Motor neuron (in vitro differentiated cells): ENCODE measurements around the gene PUM2. TPM values are rescaled to one million over a fixed set of nuclear protein-coding genes. Genes with fewer than 3 reads are reported as not detected.
"Not testable (repeated sequence)": the region's sequence is repeated elsewhere in the genome, so short reads cannot be mapped to it uniquely, and the experiment has no call there.

ENCODE experiments used
- ATAC-seq, 8 experiments: fragments of 200-7000 bp; cut with Tn5 transposase; replicated peaks in 6 of 8; 2 replicates each; pipeline ENCODE4 v1.8.0; 2021; ENCODE audit warnings: mild to moderate bottlenecking in 8 of 8, moderate library complexity in 8 of 8
- H3K27ac ChIP-seq, 2 donors: fragments of 250-450 bp; sonication (Bioruptor Pico); 2 replicates each; pipeline ENCODE4 v1.9.0; 2021; ENCODE audit warnings: antibody characterized with exemption in 2 of 2, mild to moderate bottlenecking in 2 of 2, moderate library complexity in 1 of 2
- H3K4me1 ChIP-seq, 2 donors: fragments of 250-450 bp; sonication (Bioruptor Pico); replicated peaks in 1 of 2; 2 replicates each; pipeline ENCODE4 v1.6.1; 2021; ENCODE audit warnings: antibody characterized with exemption in 2 of 2, mild to moderate bottlenecking in 2 of 2, moderate library complexity in 1 of 2
- H3K4me3 ChIP-seq, 5 donors: fragments of 250-450 bp; sonication (Bioruptor Pico); 2 replicates each; pipeline ENCODE4 v1.9.0; 2021; ENCODE audit warnings: antibody characterized with exemption in 5 of 5, mild to moderate bottlenecking in 5 of 5, moderate library complexity in 4 of 5
- WGBS, 10 experiments: fragments of 450-650 bp; shearing (Covaris generic); methylation state at CpG; one replicate each; pipeline ENCODE4 v1.0.0; 2022; 5-methylcytosine and 5-hydroxymethylcytosine counted together
- in situ Hi-C, 9 experiments: fragments of 400-800 bp; cut with MboI; loops; one replicate each; pipeline ENCODE4 v1.15.0; 2021; ENCODE audit warnings: low sequenced_read_pairs in 9 of 9, low pct_unique_long_range_greater_than_20kb in 2 of 9; ENCODE audit not compliant: unreplicated experiment in 9 of 9
- total RNA-seq, 8 experiments: library from RNA; unstranded; fragments of 300-600 nt; gene quantifications; 2 replicates each; pipeline versions ENCODE4 v1.2.3 to v1.2.4, GENCODE V29; 2022

Gene PUM2
- total RNA-seq, 8 experiments from 2014 or later = 26.0 to 79.4 (median 52.7) TPM

DNA sequence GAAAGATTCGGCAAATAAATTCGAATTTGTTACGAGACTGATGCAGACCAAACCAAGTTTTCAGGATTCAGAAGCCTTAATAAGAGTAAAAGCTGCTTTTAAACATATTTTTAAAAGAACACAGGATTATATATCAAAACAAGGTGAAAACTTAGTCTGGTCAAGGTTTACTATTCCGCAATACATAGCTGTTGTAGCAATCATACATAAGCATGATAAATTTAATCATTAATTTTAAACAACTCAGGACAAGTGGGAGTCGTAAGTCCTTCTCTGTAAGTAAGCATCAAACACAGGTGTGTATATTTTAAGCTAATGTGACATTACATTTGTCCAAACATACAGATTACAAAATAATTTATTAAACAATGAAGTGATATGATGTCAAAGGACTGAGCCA is 57.7 kb downstream of the PUM2 start:
- H3K27ac ChIP-seq = no peak overlapping the region
- no peaks in the 10 kb centered on the region for H3K4me1 ChIP-seq
- H3K4me3 ChIP-seq = no peak overlapping the region
- no peak for ATAC-seq
- WGBS, 10 experiments = 92 to 100% (median 95%) methylated on average over 2 to 5 of the region's 5 CpGs
- in situ Hi-C loops = no loop called here

DNA sequence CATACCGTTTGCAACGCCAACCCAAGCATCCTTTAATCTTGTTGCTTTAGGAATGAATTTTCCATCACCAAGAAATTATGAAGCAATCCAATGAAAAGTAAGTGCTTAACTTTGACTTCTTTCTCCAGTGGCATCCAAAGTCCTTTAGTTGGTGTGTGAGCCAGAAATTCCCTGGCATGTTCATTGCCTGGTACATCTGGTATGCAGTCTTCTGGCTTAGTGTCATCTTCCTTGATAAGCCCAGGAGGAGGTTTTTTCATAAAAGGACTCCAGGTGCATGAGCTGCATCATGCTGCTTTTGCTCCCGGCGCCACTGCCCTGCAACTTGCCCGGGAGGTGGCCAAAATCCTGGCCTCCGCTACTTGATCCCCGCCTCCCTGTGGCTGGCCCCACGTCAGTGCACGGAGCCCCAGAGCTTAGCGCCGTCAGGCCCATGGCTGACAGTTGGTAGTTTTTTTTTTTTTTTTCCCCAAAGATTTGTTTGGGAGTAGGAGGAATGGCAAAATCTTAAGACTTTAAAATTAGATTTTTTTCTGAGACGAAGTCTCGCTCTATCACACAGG is 58.7 kb downstream of the PUM2 start:
- WGBS, 10 experiments = 85 to 100% (median 100%) methylated on average over 1 to 10 of the region's 13 CpGs
- Histone ChIP-seq H3K4me3 (no peak overlapping the region), H3K27ac (no peak overlapping the region), H3K4me1 (no peaks in the 10 kb centered on the region)
- in situ Hi-C loops = no loop called here
- ATAC-seq = no peak

DNA sequence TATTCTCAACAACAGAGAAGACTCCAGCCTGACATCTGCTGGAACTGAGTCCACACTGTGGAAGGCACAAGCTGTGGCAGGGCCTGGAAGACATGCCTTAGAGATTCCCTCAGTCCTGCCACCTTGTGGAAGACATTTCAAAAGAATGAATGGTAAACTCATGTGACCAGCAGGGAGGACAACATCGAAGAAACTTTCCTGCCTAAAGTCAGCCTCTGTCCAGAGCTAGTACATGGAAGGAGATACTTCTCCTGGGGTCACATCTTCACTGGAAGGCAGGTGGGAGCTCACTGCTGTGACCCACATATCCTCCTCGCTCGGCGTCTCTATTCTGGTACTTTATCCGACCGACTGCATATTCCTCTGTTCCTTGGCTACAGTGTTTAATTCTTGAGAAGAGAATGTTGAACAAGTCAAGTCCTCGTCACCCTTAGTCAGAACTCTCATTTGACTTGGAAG is 59.5 kb downstream of the PUM2 start:
- Histone ChIP-seq H3K4me3 (no peak overlapping the region), H3K4me1 (no peaks in the 10 kb centered on the region), H3K27ac (no peak overlapping the region)
- 50 to 100% (median 80%) methylated on average over 2 to 7 of the region's 7 CpGs; no CpG with 5 or more reads in 1 of the 10 experiments for WGBS, 10 experiments
- in situ Hi-C loops = no loop called here
- peak; percentile 71 to 99 (median 88) for ATAC-seq

GRCh38 chr2:20288642-20289340 is 61.9 kb downstream of the PUM2 start:
- peak in 3 of 8 experiments; percentile 80 to 89 (median 81) for ATAC-seq
- 36 to 100% (median 90%) methylated on average over 1 to 7 of the region's 7 CpGs for WGBS, 10 experiments
- Histone ChIP-seq H3K4me3 (no peak overlapping the region), H3K27ac (no peak overlapping the region), H3K4me1 (no peaks in the 10 kb centered on the region)
- in situ Hi-C loops = no loop called here

GRCh38 chr2:20282916-20283592 is 67.6 kb downstream of the PUM2 start:
- WGBS, 10 experiments = 67 to 100% (median 94%) methylated on average over 1 to 3 of the region's 3 CpGs; no CpG with 5 or more reads in 1 of the 10 experiments
- in situ Hi-C loops = no loop called here
- Histone ChIP-seq H3K4me1 (no peaks in the 10 kb centered on the region), H3K27ac (no peak overlapping the region), H3K4me3 (no peak overlapping the region)
- ATAC-seq = peak in 3 of 8 experiments; percentile 33 to 82 (median 56)

- Histone ChIP-seq H3K27ac (no peak overlapping the region), H3K4me3 (no peak overlapping the region), H3K4me1 (no peaks in the 10 kb centered on the region)
- in situ Hi-C loops = no loop called here
- WGBS, 10 experiments = 15 to 100% (median 90%) methylated on average over 1 to 2 of the region's 2 CpGs; no CpG with 5 or more reads in 1 of the 10 experiments
- ATAC-seq = no peak
These were observed 68.8 kb downstream of the PUM2 start for GRCh38 chr2:20281876-20282275.

DNA sequence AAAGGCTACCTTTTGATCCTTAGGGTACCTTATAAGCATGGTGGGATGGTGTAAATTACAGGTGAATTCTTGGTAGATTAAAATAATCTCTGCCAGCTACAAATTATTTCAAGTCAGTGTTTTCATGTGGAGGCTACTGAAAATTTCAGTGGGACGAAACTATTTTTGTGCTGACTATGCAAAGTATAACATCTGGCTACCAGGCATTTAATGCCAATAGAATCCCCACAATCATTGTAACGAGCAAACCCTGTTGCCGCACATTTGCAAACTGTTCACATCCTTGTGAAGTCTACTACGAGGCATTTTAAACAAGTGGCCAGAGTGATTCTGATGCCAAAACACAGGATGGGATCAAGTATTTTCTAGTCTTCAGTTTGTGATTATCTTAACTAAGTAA is 77.6 kb downstream of the PUM2 start:
- Histone ChIP-seq H3K4me3 (no peak overlapping the region), H3K4me1 (no peaks in the 10 kb centered on the region), H3K27ac (no peak overlapping the region)
- in situ Hi-C loops = no loop called here
- peak in 1 of 8 experiments; percentile 27 for ATAC-seq
- WGBS, 10 experiments = 0 to 92% (median 80%) methylated on average over 1 to 4 of the region's 4 CpGs; no CpG with 5 or more reads in 1 of the 10 experiments

DNA sequence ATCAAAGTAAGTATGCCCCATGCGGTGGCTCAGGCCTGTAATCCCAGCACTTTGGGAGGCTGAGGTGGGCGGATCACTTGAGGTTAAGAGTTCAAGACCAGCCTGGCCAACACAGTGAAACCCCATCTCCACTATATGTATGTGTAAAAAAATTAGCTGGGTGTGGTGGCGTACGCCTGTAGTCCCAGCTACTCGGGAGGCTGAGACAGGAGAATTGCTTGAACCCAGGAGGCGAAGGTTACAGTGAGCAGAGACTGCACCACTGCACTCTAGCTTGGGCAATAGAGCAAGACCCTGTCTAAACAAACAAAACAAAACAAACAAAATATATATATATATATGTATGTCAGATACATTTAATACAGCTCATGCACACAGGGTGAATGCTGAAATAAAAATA is 82.3 kb downstream of the PUM2 start:
- H3K27ac ChIP-seq, H3K4me1 ChIP-seq, H3K4me3 ChIP-seq, ATAC-seq, in situ Hi-C loops: not testable (repeated sequence)
- WGBS, 10 experiments = 82 to 100% (median 100%) methylated on average over 1 to 6 of the region's 6 CpGs; no CpG with 5 or more reads in 1 of the 10 experiments

DNA sequence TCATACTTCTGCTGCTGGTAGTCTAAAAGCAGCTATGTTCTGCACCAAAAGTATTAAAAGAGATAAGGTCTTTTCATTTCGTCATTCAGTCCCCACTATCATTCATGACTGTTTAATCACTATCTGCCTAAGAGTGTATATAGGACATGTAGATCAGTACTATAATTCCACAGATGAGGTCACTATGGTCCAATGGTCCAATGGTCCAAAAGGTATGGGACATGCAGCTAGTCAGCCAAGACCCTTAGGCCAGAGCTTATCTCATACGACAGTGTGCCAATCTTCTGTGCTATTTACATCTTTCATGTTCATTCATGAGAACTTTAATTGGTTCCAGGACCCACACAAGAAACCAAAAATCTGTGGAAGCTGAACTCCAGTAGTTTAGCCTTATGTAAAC is 83.1 kb downstream of the PUM2 start:
- in situ Hi-C loops = no loop called here
- Histone ChIP-seq H3K4me1 (no peaks in the 10 kb centered on the region), H3K4me3 (no peak overlapping the region), H3K27ac (no peak overlapping the region)
- no peak for ATAC-seq
- 57 to 100% (median 95%) methylated on average over 1 to 2 of the region's 2 CpGs; no CpG with 5 or more reads in 2 of the 10 experiments for WGBS, 10 experiments

- Histone ChIP-seq H3K4me1 (no peaks in the 10 kb centered on the region), H3K4me3 (no peak overlapping the region), H3K27ac (no peak overlapping the region)
- 73 to 100% (median 100%) methylated on average over 1 to 2 of the region's 2 CpGs; no CpG with 5 or more reads in 1 of the 10 experiments for WGBS, 10 experiments
- in situ Hi-C loops = no loop called here
- ATAC-seq = peak in 1 of 8 experiments; percentile 23
These were observed 86.0 kb downstream of the PUM2 start for GRCh38 chr2:20264629-20265028.

DNA sequence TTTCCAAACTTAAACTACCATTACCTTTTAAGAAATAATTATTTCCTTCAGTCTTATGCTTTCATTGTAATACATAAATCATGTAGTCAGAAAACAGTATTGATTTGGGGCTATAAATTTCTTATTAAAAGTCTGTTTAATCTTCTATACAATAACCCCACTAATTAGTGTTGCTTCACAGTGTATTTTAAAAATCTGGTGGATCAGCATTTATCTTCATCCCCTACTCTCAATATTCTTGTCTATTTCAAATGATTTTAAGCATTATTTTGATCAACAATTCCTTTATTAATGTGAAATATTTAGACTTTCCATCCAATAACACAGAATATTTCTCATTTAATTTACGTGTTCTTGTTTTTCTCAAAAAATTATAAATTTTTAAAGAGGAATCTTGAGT is 93.2 kb downstream of the PUM2 start:
- no peak overlapping the region for H3K4me3 ChIP-seq
- WGBS, 10 experiments = 90 to 100% (median 100%) methylated on average over 1 of the region's 1 CpG
- ATAC-seq = no peak
- no peak overlapping the region for H3K27ac ChIP-seq
- no peaks in the 10 kb centered on the region for H3K4me1 ChIP-seq
- in situ Hi-C loops = no loop called here

DNA sequence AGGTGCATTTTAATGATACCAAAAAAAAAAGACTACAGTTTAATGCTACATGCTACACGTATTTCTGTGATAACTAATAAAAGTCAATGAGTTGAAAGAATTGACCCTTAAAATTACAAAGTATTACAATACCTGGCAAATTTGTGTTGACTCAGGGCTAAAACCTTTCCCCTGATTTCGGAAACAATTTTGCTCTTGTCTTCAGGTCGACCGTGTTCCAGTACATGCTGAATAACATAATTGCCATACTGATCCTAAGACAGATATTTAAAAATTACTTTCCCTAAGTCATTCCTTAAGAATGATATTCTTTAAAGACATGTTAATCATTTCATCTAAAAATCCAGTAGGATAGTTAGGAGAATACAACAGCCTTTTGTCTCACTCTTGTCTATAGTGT is 95.9 kb downstream of the PUM2 start:
- Histone ChIP-seq H3K4me3 (no peak overlapping the region), H3K27ac (no peak overlapping the region), H3K4me1 (no peaks in the 10 kb centered on the region)
- in situ Hi-C loops = no loop called here
- no peak for ATAC-seq
- WGBS, 10 experiments = 85 to 100% (median 96%) methylated on average over 2 to 4 of the region's 4 CpGs; no CpG with 5 or more reads in 1 of the 10 experiments

DNA sequence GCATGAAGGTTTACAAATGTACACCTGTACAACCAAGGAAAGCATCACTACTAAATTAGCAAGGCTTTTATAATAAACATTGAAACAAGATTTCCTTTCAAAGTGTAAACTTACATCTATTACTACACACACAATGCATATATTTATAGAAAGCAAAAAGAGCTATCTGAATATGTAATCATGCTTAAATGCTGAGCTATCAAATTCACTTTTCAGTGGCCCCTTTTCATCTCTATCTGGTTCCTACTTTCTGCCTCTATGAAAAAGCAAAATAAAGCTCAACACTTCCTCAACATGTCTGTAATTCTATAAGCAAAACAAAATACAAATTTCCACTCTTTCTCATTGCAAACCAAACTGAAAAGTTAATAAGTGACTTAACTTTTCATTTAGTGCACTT is 100.2 kb downstream of the PUM2 start:
- no peak overlapping the region for H3K4me3 ChIP-seq
- no peaks in the 10 kb centered on the region for H3K4me1 ChIP-seq
- no peak overlapping the region for H3K27ac ChIP-seq
- in situ Hi-C loops = no loop called here
- no peak for ATAC-seq
